Measurements from ENCODE around the gene CFAP221.
A peak's percentile ranks its signal among the peaks of the same experiment; 100 is the strongest.

Gene CFAP221

DNA sequence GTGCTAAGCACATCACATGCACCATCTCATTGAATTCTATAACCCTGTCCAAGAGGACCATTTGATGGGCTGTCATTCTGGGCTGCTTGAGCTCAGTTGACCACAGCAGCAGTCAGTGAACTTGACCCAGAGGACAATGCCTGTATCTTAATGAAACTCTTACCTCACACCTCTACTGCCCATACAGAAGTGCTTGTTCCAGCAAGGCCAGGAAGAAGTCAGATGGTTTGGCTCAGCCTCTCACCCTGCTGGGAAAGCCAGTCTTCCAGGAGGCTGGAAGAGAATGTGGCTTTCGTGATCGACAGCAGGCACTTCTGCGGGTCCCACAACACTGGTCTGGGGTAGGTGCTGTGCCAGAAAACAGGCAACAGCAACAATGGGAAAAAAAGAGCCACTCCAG, 47.3 kb downstream of the CFAP221 start:
- no peak for DNase-seq
- H3K4me1 Mint-ChIP-seq = no peaks in the 10 kb centered on the region

DNA sequence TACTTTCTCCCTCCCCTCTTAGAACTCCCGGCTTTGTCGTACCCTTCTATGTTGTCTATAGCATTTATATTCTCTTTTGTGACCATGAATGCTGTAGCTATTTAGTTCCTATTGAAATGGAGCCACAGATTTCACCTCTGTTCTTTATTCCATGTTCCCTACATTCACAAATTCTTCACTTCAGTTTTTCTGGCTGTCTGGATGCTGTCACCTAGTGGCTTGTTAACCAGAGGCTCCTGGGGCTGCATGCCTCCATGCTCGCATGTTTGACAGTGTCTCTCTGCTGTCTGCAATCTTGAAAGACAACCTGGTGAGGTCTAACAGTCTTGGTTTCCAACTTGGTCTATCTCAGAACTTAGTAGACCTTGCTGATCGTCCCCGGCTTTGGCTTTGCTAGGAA, 48.2 kb downstream of the CFAP221 start:
- Mint-ChIP-seq H3K27ac (no peak overlapping the region), H3K4me1 (no peaks in the 10 kb centered on the region), H3K4me3 (no peak overlapping the region), H3K36me3 (ENCODE audit: low read depth) (no peaks in the 10 kb centered on the region), H3K9me3 (no peaks in the 10 kb centered on the region), H3K27me3 (ENCODE audit: low read depth, poor library complexity) (peaks cover 41% of the 10 kb centered on the region)
- TF ChIP-seq, protein P1, sequence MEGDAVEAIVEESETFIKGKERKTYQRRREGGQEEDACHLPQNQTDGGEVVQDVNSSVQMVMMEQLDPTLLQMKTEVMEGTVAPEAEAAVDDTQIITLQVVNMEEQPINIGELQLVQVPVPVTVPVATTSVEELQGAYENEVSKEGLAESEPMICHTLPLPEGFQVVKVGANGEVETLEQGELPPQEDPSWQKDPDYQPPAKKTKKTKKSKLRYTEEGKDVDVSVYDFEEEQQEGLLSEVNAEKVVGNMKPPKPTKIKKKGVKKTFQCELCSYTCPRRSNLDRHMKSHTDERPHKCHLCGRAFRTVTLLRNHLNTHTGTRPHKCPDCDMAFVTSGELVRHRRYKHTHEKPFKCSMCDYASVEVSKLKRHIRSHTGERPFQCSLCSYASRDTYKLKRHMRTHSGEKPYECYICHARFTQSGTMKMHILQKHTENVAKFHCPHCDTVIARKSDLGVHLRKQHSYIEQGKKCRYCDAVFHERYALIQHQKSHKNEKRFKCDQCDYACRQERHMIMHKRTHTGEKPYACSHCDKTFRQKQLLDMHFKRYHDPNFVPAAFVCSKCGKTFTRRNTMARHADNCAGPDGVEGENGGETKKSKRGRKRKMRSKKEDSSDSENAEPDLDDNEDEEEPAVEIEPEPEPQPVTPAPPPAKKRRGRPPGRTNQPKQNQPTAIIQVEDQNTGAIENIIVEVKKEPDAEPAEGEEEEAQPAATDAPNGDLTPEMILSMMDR (IDR thresholded peaks at IDR 0.05) = no peak
- DNase-seq = no peak

More for the DNA sequence above, 47.3 kb downstream of the CFAP221 start:
- H3K27ac Mint-ChIP-seq = no peak overlapping the region
- no peaks in the 10 kb centered on the region for H3K36me3 Mint-ChIP-seq (ENCODE audit: low read depth)
- TF ChIP-seq, protein P1 (IDR thresholded peaks at IDR 0.05) = no peak
- peaks cover 38% of the 10 kb centered on the region for H3K27me3 Mint-ChIP-seq (ENCODE audit: low read depth, poor library complexity)
- H3K4me3 Mint-ChIP-seq = no peak overlapping the region
- no peaks in the 10 kb centered on the region for H3K9me3 Mint-ChIP-seq

DNA sequence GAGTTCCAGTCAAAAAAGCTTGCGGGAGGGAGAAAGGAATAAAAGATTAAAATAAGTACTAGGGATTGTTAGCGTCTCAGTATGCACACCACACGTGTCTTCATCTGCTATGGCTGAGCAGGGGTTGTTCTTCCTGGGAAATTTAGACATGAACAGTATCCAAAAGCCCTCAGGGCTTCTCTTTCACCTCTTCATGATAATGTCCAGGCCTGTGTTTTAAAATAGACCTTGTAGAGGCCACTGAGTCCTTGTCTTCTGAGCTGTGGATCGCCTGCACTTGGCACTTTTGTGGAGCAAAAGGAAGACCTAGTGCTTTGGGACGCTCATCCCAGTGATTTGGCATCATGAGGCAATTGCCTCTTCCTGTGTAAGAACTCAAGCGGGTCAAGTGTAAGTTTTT, 52.4 kb downstream of the CFAP221 start:
- Mint-ChIP-seq H3K27me3 (ENCODE audit: low read depth, poor library complexity) (peaks cover 42% of the 10 kb centered on the region), H3K36me3 (ENCODE audit: low read depth) (no peaks in the 10 kb centered on the region), H3K4me3 (no peak overlapping the region), H3K27ac (no peak overlapping the region), H3K4me1 (peaks cover 17% of the 10 kb centered on the region), H3K9me3 (no peaks in the 10 kb centered on the region)
- no peak for DNase-seq
- TF ChIP-seq, protein P1 (IDR thresholded peaks at IDR 0.05) = no peak

DNA sequence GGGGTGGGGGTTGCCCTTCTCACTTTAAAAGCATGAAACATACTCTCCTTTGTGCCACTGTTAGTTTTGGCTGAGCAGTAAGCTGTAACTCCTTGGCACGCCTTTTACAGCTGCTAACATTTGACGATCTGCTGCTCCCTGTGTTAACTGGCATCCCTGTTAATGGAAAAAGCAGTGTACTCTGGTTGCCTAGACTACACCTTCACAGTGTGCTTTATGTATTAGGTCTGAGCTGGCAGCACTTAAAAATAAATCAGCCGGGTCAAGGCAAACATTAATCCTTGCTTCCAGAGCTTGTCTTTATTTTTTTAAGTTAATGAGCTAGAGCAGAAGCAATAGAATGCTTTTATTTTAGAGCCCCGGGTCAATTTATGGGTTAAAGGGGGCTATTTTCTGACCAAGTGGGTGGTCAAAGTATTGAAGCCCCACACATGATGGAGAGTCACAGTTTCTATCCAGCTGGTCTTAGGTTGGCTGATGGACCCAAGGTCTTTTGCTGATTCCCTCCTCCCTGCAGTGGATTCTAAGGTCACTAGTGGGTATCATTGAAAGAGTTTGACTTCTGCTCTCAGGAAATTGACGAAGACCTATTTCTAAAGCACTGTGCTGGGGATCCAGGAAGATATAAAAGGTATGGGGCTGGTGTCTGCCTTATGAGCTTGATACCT, 54.5 kb downstream of the CFAP221 start:
- peaks cover 17% of the 10 kb centered on the region for H3K4me1 Mint-ChIP-seq
- H3K36me3 Mint-ChIP-seq (ENCODE audit: low read depth) = no peaks in the 10 kb centered on the region
- peak; percentile 10 for DNase-seq
- TF ChIP-seq, protein P1 (IDR thresholded peaks at IDR 0.05) = no peak
- no peaks in the 10 kb centered on the region for H3K9me3 Mint-ChIP-seq
- H3K4me3 Mint-ChIP-seq = no peak overlapping the region
- peak overlapping the region; percentile 19 for H3K27ac Mint-ChIP-seq
- H3K27me3 Mint-ChIP-seq (ENCODE audit: low read depth, poor library complexity) = peaks cover 51% of the 10 kb centered on the region

DNA sequence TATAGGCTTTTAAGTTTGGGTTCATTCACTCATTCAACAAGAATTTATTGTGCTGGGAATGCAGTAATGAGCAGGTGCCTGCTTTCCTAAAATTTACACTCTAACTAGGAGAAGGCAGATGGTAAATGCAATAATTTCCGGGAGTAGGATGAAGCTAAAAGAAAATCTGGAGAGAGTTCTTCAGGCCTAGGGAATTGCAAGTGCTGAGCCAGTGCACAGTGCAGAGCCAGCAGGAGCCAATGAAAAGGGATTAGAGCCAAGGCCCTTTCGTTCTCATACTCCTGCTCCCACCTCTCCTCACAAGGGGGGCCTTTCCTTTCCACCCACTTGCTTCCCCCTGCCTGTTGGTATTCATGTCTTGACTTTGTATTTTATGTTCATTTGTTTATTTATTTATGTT, 55.1 kb downstream of the CFAP221 start:
- DNase-seq = no peak
- TF ChIP-seq, protein P1 (IDR thresholded peaks at IDR 0.05) = no peak
- Mint-ChIP-seq H3K9me3 (no peaks in the 10 kb centered on the region), H3K27ac (no peak overlapping the region), H3K36me3 (ENCODE audit: low read depth) (no peaks in the 10 kb centered on the region), H3K4me3 (no peak overlapping the region), H3K27me3 (ENCODE audit: low read depth, poor library complexity) (peaks cover 51% of the 10 kb centered on the region), H3K4me1 (peaks cover 17% of the 10 kb centered on the region)

DNA sequence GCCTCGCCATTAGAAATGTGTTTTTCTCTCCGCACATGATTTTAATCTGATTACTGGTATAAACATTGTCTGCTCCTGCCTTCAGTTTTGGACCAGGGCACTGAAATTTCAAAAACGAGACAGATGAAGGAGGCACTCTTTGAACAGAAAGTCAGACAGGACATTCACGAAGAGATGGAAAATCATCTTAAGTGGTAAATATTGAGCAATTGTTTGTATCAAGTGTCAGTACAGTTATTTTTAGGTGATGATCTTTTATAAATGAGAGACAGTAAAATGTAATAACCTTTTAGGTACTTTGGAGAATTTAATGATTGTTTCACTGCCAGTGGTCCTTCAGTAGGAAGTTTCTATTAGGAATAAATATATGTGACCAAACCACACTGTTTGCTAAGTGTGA, 60.8 kb downstream of the CFAP221 start:
- Mint-ChIP-seq H3K4me1 (no peaks in the 10 kb centered on the region), H3K36me3 (ENCODE audit: low read depth) (no peaks in the 10 kb centered on the region), H3K4me3 (no peak overlapping the region), H3K27ac (no peak overlapping the region), H3K9me3 (no peaks in the 10 kb centered on the region), H3K27me3 (ENCODE audit: low read depth, poor library complexity) (peaks cover 61% of the 10 kb centered on the region)
- TF ChIP-seq, protein P1 (IDR thresholded peaks at IDR 0.05) = no peak
- DNase-seq = no peak
